K562 (cell line): ENCODE data around the gene ALG13. TPM values are rescaled to one million over a fixed set of nuclear protein-coding genes. Genes with fewer than 3 reads are reported as not detected.

Experiments
- ARID1B ChIP-seq: fragments of 450-650 bp; IDR thresholded peaks from 2 replicates; pipeline ENCODE4 v1.6.1; 2016; ENCODE audit warnings: antibody characterized with exemption, mild to moderate bottlenecking, inconsistent platforms
- DPF2 ChIP-seq: fragments of 450-650 bp; IDR thresholded peaks from 2 replicates; pipeline ENCODE4 v1.6.1; 2016
- FOSL1 ChIP-seq: fragments of 200-800 bp; sonication (Bioruptor generic); conservative IDR thresholded peaks from 2 replicates; pipeline ENCODE4 v1.6.1; 2016; ENCODE audit warnings: missing genetic modification characterization, missing compliant biosample characterization
- JUND ChIP-seq, 2 experiments: IDR thresholded peaks; 2 replicates in 1 of 2; 3 replicates in 1 of 2; pipeline ENCODE4 v1.6.1; 2011; ENCODE audit warnings: borderline replicate concordance in 2 of 2, low read depth in 2 of 2, low read length in 2 of 2, improper control_type of control experiment in 1 of 2, missing biosample characterization in 1 of 2, missing genetic modification characterization in 1 of 2, missing genetic modification reagents in 1 of 2
- MBD1 ChIP-seq: fragments of 250-450 bp; sonication (Bioruptor Pico); IDR thresholded peaks from 2 replicates; pipeline ENCODE4 v1.8.0; 2022; ENCODE audit warnings: inconsistent platforms
- MEIS2 ChIP-seq: fragments of 450-650 bp; IDR thresholded peaks from 2 replicates; pipeline ENCODE4 v1.6.1; 2014; ENCODE audit warnings: mild to moderate bottlenecking; ENCODE audit not compliant: partially characterized antibody
- MLX ChIP-seq, 2 experiments: fragments of 450-650 bp in 1 of 2; sonication (generic) in 1 of 2; formaldehyde crosslinking; conservative IDR thresholded peaks; 2 replicates each; pipeline versions ENCODE4 v1.4.0 to v1.8.1; 2020 to 2022; ENCODE audit warnings: mild to moderate bottlenecking in 1 of 2, missing genetic modification reagents in 1 of 2
- PBX2 ChIP-seq, 2 experiments: IDR thresholded peaks in 1 of 2; conservative IDR thresholded peaks in 1 of 2; 2 replicates each; pipeline ENCODE4 v1.6.1; 2016; ENCODE audit warnings: low read depth in 2 of 2, mild to moderate bottlenecking in 1 of 2, missing compliant biosample characterization in 1 of 2, missing genetic modification characterization in 1 of 2, moderate library complexity in 1 of 2
- SMARCB1 ChIP-seq: IDR thresholded peaks from 2 replicates; pipeline ENCODE4 v1.6.1; 2011; ENCODE audit warnings: improper control_type of control experiment, low read depth; ENCODE audit not compliant: insufficient read length
- SRSF3 ChIP-seq: fragments of 200-400 bp; formaldehyde crosslinking; IDR thresholded peaks from 2 replicates; pipeline ENCODE4 v1.6.1; 2016; ENCODE audit warnings: mild to moderate bottlenecking, low read length, moderate library complexity; ENCODE audit not compliant: insufficient read depth
- TSHZ1 ChIP-seq: fragments of 250-450 bp; sonication (Bioruptor Pico); IDR thresholded peaks from 2 replicates; pipeline ENCODE4 v1.4.0; 2020; ENCODE audit warnings: mild to moderate bottlenecking, moderate library complexity
- UBTF ChIP-seq, 2 experiments: IDR thresholded peaks; 2 replicates each; pipeline ENCODE4 v1.6.1; 2012; ENCODE audit warnings: improper control_type of control experiment in 2 of 2, low read depth in 2 of 2, low read length in 2 of 2, borderline replicate concordance in 1 of 2
- XRCC3 ChIP-seq: fragments of 450-650 bp; IDR thresholded peaks from 2 replicates; pipeline ENCODE4 v1.6.1; 2017; ENCODE audit warnings: mild to moderate bottlenecking, moderate library complexity
- ZBTB7A ChIP-seq: IDR thresholded peaks from 2 replicates; pipeline ENCODE4 v1.6.1; 2011; ENCODE audit warnings: low read depth, mild to moderate bottlenecking, low read length, moderate library complexity, borderline replicate concordance; ENCODE audit not compliant: control insufficient read depth
- ZNF140 ChIP-seq: fragments of 250-450 bp; sonication (Bioruptor Pico); IDR thresholded peaks from 2 replicates; pipeline ENCODE4 v1.8.0; 2021; ENCODE audit warnings: moderate library complexity, mild to moderate bottlenecking, inconsistent platforms
- ZNF780A ChIP-seq: fragments of 250-450 bp; sonication (Bioruptor Pico); IDR thresholded peaks from 2 replicates; pipeline ENCODE4 v1.5.0; 2021; ENCODE audit warnings: mild to moderate bottlenecking
- polyA plus RNA-seq, 8 experiments: library from polyadenylated mRNA; depleted of rRNA in 4 of 8; stranded (reverse) in 5 of 8; unstranded in 3 of 8; fragments of >200 nt; fragmentation: Nextera tagmentation in 2 of 8; fragmentation: Illumina TruSeq in 1 of 8; extraction: Ambion mirVana in 2 of 8; extraction: Trizol in 1 of 8; gene quantifications; 2 replicates each; pipeline versions ENCODE4 v1.2.1 to v1.2.3, GENCODE V29; 2011 to 2014; ENCODE audit warnings: inconsistent platforms in 1 of 8, missing spikeins in 1 of 8
- total RNA-seq, 7 experiments: library from RNA; depleted of rRNA in 6 of 7; stranded (reverse); fragments of >200 nt in 6 of 7; fragmentation: Illumina TruSeq in 2 of 7; extraction: Trizol in 2 of 7; gene quantifications; 2 replicates each; pipeline versions ENCODE4 v1.2.1 to v1.2.3, GENCODE V29; 2011 to 2021; ENCODE audit warnings: low replicate concordance in 1 of 7

ALG13 gene
- total and polyA plus RNA-seq, 9 of the 15 experiments (the other 6 are each of a cell fraction or from before 2014, with no cell fraction given) = 40.3 to 117 (median 68.2) TPM

GRCh38 chrX:111646515-111646914, 34.5 kb upstream of the ALG13 start (continued):
- no peak for TF ChIP-seq TSHZ1 (CRISPR knock-in tag)
- no peak for TF ChIP-seq XRCC3
- TF ChIP-seq ARID1B = no peak
- no peak for TF ChIP-seq UBTF (IDR thresholded peaks at IDR 0.05; ENCODE audit: borderline replicate concordance in 1 of 2, low read depth in 2 of 2, low read length in 2 of 2)
- no peak for TF ChIP-seq JUND (IDR thresholded peaks at IDR 0.05; ENCODE audit: borderline replicate concordance, low read depth, low read length)
- no peak for TF ChIP-seq JUND (tag; IDR thresholded peaks at IDR 0.05; ENCODE audit: borderline replicate concordance, low read depth, low read length)
- no peak for TF ChIP-seq DPF2
- no peak for TF ChIP-seq MBD1 (CRISPR knock-in tag)
- TF ChIP-seq PBX2 (CRISPR knock-in tag; IDR thresholded peaks at IDR 0.05; ENCODE audit: low read depth) = no peak
- peak; percentile 26; the same call in 1 of the 2 replicates for TF ChIP-seq PBX2 (tag; conservative IDR thresholded peaks at IDR 0.05; ENCODE audit: low read depth)
- no peak for TF ChIP-seq ZNF140 (CRISPR knock-in tag)
- peak; percentile 49 for TF ChIP-seq MEIS2
- peak; percentile 56; the same call in 1 of the 2 replicates for TF ChIP-seq FOSL1 (tag)
- no peak for TF ChIP-seq SRSF3
- TF ChIP-seq ZBTB7A = no peak
- no peak for TF ChIP-seq SMARCB1
- TF ChIP-seq ZNF780A = no peak
- TF ChIP-seq MLX (CRISPR knock-in tag; conservative IDR thresholded peaks at IDR 0.05) = no peak
